GM18511 (cell line): ENCODE measurements around the gene DSE.

ENCODE experiments used
- ATAC-seq: cut with Tn5 transposase; IDR thresholded peaks from one replicate; pipeline ENCODE4 v1.9.1; 2021; ENCODE audit warnings: mild to moderate bottlenecking, moderate library complexity; ENCODE audit not compliant: unreplicated experiment

DSE gene

DNA sequence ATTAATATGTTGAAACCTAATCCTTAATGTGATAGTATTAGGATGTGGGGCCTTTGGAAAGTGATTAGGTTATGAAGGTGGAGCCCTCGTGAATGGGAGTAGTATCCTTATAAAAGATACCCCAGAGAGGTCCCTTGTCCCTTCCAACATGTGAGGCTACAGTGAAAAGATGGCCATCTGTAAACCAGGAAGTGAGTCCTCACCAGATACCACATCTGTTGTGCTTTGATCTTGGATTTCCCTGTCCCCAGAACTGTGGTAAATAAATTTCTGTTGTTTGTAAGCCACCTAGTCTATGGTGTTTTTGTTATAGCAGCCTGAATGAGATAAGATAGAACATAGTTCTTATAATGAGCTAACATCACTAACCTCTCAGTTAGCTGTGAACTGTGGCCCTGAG is 73.8 kb downstream of the DSE start:
- no peak for ATAC-seq

DNA sequence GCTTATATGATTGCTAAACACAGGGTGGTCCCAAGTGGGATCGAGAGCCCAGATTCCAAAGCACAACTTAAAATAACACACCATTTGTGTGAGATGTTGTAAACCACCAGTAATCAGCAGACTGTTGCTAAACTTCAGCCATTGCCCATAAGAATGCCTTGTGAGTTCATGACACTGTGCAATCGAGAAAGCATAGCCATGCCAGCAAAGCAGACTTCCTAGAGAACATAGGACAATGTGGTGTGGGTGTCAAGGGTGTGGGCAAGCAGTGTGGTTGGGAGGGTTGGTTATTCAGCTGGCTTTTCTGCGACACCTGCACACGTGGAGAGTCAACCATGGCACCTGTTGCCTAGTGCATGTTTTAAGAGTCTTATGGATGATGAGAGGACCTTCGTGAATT is 74.4 kb downstream of the DSE start:
- ATAC-seq = no peak

DNA sequence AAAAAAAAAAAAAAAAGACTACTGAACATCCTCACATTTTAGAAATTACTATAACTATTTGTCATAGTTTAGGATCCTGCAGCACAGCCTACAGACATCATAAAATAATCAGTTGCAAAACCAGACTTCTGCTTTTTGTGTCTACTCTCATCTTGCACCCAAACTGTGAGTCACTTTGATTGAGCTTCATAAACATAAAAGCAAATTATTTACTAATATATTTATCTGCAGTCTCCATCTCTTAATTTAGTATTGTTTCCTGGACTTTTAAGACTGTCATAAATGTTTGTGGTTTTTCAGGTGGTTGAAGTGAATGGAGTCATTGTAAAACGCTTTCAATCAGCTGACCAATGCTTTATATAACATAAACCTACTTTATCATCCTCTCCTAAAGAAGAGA is 75.7 kb downstream of the DSE start:
- no peak for ATAC-seq

DNA sequence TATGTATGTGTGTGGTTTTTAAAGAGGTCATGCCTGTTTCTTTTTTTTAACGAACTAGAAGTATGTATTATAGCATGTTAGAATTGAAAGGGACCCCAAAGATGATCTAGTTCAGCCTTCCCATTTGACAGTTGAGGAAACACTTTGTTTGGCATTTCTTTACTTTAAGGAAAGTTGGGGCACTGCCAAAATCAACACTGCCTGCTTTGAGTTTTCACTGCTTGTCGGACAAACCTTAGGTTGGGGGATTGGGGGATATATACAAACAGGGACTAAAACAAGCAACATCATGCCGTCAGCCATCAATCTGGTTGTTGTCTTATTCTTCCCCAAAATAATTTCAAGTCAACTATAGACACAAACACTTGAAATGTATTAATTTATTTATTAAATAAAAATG is 76.3 kb downstream of the DSE start:
- no peak for ATAC-seq

DNA sequence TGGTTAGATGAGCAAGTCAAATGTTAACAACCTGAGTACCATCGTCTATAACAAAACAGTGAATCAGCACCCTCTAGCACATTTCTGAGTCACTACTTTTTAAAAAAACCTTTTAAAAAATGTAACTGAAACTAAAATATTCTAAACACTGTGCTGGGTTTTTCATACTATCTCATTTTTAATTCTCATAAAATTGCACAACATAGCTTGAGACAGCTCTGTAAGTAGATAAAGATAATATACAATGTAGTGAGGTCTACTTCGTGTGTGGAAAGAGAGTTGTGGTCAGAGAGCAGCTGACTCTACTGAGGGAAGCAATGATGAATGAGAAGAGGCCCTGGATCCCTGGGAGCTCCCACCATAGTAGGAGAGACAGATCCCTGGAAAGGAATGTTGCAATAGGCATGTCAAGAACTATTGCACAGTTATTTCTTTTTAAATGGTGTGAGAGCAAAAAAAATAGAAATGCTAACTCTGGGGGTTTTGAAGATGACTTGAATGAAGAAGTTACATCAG is 76.8 kb downstream of the DSE start:
- ATAC-seq = no peak

DNA sequence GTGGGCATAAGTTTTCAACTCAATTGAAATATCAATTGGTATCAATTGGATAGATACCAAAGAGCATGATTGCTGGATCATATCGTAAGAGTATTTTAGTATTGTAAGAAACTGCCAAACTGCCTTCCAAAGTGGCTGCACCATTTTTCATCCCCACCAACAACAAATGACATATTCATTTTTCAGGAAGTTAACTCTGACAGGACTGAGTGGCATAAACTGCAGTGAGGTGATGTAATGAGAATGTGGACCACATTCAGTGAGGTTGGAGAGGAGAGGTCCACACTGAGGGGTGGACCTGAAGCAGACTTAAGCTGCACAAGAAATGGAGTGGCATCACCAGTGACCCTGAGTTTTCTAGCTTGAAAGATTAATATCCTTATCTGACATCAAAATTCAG is 78.8 kb downstream of the DSE start:
- ATAC-seq = no peak

DNA sequence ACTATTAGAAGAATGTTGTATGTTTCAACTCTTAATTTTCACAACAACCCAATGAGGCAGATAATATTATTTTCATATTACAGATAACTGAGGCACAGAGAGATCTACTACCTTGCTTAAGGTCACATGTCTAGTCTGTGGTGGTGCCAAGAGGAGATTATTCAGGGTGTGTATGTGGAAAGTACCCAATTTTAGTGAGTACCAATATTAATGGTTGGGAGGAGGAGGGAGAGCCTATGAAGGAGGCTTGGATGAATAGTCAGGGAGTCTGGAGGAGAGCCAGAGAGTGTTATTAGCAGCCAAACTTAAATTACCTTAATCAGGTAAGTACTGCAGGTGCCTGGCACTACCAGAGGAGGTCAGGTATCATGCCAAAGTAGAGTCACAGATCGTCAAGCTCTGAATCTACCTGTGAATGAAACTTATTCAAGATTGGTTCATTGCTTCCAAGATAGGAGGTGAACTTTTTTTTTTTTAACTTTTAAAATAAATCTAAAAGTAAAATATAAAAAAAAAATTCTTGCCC is 79.5 kb downstream of the DSE start:
- no peak for ATAC-seq

DNA sequence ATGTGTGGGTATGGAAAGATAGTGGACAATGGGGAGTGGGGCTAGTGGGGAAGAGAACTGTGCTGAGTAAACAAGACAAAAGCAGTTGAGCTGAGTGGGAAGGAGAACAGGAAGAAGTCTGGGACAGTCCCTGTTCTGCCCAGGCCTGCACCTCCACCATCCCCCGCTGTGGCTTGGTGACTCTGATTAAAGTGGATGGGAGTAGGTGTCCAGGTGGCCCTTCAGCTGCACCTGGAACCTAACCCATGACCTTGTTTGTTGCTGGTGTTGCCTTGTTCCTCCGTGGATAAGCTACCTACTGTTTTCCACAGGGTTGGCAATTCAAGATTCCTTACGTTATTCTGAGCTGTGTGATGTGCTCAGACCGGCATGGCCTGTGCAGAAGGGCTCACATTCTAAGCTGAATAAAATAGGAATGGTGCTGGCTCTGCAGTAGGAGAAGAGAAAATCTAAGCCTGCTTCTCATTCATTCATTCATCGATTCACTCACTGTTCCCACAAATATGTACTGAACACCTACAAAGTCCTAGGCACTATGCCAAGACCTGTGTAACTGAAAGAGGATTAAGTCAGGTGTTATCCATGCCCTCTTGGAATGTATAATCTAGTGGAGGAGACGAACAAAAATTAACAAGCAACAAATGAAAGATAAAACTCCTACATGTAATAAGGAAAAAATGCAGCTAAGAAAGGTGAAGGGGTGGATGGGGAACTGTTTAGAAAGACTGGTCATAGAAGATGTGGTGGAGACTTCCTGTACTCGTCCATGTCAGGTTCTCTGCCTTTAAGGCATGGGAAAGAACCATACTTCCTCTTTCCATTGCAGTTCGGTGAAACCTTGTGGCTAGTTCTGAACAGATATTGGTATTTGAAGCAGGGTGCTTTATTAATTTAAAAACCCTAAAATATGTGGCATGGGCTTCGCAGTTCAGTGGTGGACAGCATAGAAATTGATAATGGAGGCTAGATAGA is 80.3 kb downstream of the DSE start:
- ATAC-seq = peak; percentile 91

DNA sequence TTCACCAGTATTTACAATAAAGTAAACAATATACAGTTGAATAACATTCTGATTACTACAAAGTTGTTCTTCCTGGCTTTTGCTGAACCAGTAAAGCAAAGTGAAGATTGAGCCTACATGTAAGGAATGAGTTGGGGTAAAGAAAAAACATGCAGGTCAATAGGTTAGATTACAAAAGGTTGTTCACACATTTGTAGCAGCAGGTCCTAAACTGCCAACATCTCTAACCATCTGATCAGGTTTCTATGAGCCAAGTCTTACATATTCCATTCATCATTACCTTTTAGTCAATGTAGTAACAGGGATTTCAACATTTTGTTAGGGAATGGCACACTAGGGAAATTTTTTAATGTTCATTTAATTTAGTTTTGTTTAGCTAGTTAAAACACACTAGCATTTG is 81.2 kb downstream of the DSE start:
- ATAC-seq = no peak

DNA sequence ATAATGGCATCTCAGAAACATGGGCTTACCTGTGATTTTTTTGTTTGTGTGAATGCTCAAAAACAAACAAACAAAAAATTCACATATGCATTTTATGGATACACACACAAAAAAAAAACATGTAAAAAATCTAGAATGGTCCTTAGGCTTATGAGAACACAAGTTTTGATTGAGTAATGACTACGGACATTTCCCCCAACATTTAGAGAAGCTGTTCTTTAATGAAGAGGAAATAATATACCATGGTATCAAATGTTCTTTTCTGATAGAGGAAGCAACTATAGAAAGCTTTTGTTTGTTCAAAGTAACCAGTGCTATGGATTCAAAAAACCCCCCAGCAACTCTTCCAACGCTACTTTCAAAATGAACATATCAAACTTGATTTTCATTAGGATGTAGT is 81.8 kb downstream of the DSE start:
- ATAC-seq = no peak

DNA sequence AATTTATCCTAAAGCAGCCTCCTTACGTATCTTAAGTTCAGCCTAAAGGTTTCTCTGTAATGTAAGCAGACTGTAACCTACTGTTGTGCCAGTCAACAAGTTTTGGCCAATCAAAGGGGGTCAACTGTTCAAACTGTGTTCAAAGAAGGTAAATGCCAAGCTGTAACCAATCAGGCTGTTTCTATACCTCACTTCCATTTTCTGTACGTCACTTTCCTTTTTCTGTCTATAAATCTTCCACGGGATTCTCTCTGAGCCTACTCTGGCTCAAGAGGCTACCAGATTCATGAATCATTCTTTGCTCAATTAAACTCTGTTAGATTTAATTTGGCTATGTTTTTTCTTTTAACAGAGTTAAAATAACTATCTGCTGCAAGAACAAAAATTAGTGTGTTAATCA is 85.4 kb downstream of the DSE start:
- ATAC-seq = no peak

DNA sequence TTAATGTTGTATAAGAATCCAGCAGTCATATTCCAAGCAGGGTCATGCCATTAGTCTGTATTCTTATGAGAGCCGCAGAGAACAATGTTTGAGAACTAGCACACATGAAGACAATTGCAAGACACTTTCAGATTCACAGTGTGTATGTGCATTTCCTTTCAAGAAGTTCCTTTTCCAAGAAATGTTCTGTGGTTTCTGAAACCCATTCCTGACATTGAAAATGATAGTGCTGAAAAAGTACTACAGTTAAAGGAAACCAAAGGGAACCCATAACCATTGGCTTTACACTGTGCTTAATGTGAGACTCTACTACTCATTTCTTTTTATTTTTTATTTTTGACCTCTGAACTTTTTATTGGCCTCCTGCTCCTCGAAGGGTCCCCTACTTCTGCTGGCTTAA is 86.2 kb downstream of the DSE start:
- ATAC-seq = no peak

DNA sequence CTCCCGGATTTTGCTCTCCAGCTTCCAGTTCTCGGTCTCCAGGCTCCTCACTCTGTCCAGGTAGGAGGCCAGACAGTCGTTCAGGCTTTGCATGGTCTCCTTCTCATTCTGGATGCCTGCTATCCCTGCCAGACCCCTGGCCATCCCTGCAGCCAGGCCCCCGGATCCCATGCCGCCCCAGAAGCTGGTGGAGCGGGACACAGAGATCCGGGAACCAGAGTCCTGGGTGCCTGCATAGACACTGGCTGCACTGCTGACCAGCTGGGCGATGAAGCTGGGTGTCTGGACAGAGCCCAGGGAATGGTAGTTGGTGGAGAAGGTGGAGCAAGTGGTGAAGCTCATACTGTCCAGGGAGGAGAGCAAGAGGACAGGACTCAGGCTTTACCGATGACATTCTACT is 87.5 kb downstream of the DSE start:
- ATAC-seq = no peak

DNA sequence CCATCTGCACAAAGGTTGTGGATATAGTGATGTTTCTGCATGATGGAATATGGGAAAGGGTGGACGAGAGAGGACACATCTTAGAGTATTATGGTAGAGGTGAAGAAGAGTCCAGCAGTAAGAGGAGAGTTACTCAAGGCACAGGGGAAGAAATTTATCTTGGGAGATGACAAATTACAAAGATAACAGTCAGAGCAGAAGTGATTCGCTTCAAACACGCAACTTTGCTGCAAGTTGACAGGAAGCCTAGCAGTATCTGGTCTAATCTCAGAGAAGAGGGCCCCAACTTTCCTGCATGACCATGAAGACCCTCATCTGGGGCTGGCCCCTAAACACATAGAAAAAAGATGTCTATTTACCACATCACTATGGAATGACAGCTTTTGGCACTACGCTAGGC is 89.2 kb downstream of the DSE start:
- ATAC-seq = no peak

DNA sequence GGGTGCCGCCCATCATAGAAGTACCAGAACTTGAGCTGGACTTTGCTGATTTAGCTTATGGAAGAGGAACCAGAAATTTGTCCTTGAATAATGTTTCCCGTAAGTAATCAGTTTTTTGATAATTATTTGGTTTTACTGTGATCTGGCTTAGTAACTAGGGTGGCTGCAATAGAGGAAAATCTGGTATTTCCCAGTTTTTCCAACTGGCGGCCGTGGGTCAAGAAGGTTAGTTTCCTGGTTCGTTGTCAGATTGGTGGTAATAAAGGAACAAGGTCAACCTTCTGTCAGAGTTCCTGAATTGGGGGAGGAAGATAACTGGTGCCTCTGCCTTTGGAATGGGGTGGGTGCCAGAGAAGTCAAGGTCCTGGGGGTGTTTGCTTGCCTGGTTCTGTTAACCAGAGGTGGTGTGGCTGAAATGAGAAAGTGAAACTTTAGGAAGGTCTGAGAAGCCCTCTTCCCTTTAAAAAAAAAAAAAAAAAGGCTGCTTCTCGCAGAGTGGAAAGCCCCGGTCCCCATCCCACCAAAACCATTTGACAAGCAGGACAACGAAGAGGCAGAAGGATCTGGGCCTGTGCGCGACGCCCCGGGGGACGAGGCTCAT is 90.7 kb downstream of the DSE start, which contains the start of gene CALHM6:
TSS of gene CALHM6 (plus strand) at position 45 of the 601 bp plus-strand sequence. CDS start at position 600, 555 bp downstream.
- ATAC-seq = peak; percentile 11

DNA sequence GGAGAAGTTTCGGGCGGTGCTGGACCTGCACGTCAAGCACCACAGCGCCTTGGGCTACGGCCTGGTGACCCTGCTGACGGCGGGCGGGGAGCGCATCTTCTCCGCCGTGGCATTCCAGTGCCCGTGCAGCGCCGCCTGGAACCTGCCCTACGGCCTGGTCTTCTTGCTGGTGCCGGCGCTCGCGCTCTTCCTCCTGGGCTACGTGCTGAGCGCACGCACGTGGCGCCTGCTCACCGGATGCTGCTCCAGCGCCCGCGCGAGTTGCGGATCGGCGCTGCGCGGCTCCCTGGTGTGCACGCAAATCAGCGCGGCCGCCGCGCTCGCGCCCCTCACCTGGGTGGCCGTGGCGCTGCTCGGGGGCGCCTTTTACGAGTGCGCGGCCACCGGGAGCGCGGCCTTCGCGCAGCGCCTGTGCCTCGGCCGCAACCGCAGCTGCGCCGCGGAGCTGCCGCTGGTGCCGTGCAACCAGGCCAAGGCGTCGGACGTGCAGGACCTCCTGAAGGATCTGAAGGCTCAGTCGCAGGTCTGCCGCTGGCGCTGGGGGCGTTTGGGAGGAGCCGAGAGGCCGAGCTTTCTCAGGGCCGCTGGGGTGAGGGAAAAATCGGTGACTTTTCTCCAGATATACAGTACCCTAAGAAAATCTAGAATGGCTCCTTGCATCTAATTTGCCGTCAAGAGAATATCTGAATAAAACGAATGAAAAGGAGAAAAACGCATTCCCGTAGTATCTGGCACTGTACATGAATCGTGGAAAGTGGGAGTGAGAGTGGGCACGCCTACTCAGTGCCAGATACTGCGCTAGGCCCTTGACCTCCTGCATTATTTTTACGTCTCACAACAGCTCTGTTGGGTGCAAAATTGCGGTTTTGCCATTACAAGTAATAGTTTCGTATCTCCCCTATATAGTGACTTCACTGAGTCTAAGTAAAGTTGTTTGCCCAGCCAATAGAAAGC is 91.5 kb downstream of the DSE start:
- ATAC-seq = peak; percentile 79

DNA sequence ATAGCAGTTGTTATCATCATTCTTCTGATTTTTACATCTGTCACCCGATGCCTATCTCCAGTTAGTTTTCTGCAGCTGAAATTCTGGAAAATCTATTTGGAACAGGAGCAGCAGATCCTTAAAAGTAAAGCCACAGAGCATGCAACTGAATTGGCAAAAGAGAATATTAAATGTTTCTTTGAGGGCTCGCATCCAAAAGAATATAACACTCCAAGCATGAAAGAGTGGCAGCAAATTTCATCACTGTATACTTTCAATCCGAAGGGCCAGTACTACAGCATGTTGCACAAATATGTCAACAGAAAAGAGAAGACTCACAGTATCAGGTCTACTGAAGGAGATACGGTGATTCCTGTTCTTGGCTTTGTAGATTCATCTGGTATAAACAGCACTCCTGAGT is 92.6 kb downstream of the DSE start:
- no peak for ATAC-seq

DNA sequence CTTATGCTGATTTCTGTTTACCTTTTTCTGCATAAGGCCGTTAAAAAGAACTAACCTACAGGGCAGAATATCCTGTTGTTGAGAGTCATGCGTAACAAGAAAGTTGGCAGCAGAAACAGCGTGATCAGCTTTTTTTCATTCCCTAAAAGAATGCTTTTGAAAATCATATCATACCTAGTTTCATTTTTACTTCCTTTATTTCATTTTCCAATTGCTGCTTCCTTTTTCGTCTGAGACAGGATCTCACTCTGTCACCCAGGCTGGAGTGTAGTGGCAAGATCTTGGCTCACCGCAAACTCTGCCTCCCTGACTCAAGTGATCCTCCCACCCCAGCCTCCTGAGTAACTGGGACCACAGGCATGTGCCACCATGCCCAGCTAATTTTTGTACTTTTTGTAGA is 94.5 kb downstream of the DSE start:
- no peak for ATAC-seq

DNA sequence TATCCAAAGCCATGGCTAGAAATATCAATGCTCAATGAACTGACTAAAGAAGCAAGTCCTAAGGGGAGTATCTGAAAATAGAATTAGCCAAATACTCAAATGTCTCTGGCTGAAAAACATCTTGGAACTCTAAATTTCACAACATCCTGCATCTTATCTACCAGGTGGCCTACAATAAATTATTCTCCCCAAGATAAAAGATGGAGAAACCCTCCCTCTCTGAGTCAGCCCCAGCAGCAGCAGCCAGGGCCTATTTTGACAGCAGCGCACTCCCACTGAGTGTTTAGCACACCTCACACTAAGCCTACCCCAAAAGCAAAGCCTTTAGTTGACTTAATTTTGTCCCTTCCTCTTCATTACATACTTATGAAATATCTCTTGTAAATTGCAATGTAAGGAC is 96.3 kb downstream of the DSE start:
- ATAC-seq = no peak

DNA sequence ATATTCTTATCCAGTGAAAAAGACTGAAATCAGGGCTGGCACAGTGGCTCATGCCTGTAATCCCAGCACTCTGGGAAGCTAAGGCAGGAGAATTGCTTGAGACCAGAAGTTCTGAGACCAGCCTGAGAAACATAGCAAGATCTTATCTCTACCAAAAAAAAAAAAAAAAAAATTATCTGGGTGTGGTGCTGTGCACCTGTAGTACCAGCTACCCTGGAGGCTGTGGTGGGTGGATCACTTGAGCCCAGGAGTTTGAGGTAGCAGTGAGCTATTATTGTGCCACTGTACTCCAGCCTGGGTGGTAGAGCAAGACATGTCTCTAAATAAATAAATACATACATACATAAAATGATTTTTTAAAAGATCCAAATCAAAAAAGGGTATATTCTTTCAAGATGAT is 96.8 kb downstream of the DSE start:
- ATAC-seq = no peak

DNA sequence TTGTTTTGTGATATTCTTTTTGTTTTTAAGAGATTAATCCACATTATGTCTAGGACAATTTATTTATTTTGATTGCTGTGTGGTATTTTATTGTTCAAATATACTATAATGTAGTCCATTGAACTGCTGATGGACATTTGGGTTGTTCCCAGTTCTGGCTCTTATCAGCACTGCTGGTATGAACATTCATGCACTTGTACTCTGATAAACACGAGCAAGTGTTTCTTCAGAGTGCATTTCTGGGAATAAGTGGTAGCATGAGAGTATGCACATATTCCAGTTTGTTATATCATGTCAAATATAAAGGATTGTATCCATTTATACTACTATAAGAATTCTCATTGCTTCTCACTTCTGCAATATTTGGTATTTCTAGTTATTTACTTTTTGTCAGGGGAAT is 97.5 kb downstream of the DSE start:
- no peak for ATAC-seq
